Effector CD8-positive, alpha-beta T cell (primary cell): ENCODE measurements around the gene RASGRF2.
"Not testable (repeated sequence)": the region's sequence is repeated elsewhere in the genome, so short reads cannot be mapped to it uniquely, and the experiment has no call there.

Source experiments
- DNase-seq: peaks from one replicate; lab custom pipeline; 2025; lab: John Stamatoyannopoulos, UW

The RASGRF2 gene

GRCh38 chr5:81070571-81071255, 110.5 kb downstream of the RASGRF2 start:
- no peak for DNase-seq

GRCh38 chr5:81075041-81075440, 114.9 kb downstream of the RASGRF2 start:
- DNase-seq, result no peak

GRCh38 chr5:81077105-81077504, 116.9 kb downstream of the RASGRF2 start:
- DNase-seq, result no peak

- no peak for DNase-seq
Measured at GRCh38 chr5:81078930-81079329, 118.8 kb downstream of the RASGRF2 start.

GRCh38 chr5:81080809-81081460, 120.8 kb downstream of the RASGRF2 start:
- no peak for DNase-seq

- DNase-seq, result no peak
Measured at GRCh38 chr5:81081461-81081835, 121.3 kb downstream of the RASGRF2 start.

GRCh38 chr5:81086881-81087281, 126.7 kb downstream of the RASGRF2 start:
- no peak for DNase-seq

- DNase-seq, result no peak
Measured at GRCh38 chr5:81091199-81091598, 131.0 kb downstream of the RASGRF2 start.

- DNase-seq, result no peak
Measured at GRCh38 chr5:81093536-81094196, 133.5 kb downstream of the RASGRF2 start.

- DNase-seq, result no peak
Measured at GRCh38 chr5:81095835-81096234, 135.7 kb downstream of the RASGRF2 start.

GRCh38 chr5:81097713-81098112, 137.6 kb downstream of the RASGRF2 start:
- no peak for DNase-seq

GRCh38 chr5:81105261-81105877, 145.2 kb downstream of the RASGRF2 start:
- no peak for DNase-seq

GRCh38 chr5:81115261-81115660, 155.1 kb downstream of the RASGRF2 start:
- no peak for DNase-seq

- DNase-seq, result no peak
Measured at GRCh38 chr5:81117566-81117965, 157.4 kb downstream of the RASGRF2 start.

GRCh38 chr5:81121273-81121672, 161.1 kb downstream of the RASGRF2 start:
- no peak for DNase-seq

- no peak for DNase-seq
Measured at GRCh38 chr5:81121836-81122630, 161.9 kb downstream of the RASGRF2 start.

GRCh38 chr5:81124689-81125088, 164.5 kb downstream of the RASGRF2 start:
- not testable (repeated sequence) for DNase-seq

GRCh38 chr5:81125959-81126358, 165.8 kb downstream of the RASGRF2 start:
- DNase-seq, result no peak

GRCh38 chr5:81128416-81128815, 168.3 kb downstream of the RASGRF2 start:
- DNase-seq, result no peak

GRCh38 chr5:81132381-81132780, 172.2 kb downstream of the RASGRF2 start:
- no peak for DNase-seq

GRCh38 chr5:81134066-81134465, 173.9 kb downstream of the RASGRF2 start:
- DNase-seq, result no peak

GRCh38 chr5:81134566-81134965, 174.4 kb downstream of the RASGRF2 start:
- DNase-seq, result no peak
